ENCODE measurements around the gene SRGN.
A peak's percentile ranks its signal among the peaks of the same experiment; 100 is the strongest.

The SRGN gene

GRCh38 chr10:69088471-69088769, 517 bp downstream of the SRGN start:
- peak overlapping the region; percentile 95 for H3K27ac ChIP-seq (ENCODE audit: low read length)
- peak overlapping the region; percentile 77 for H3K4me3 ChIP-seq (ENCODE audit: low read length)
- peak overlapping the region; percentile 95 for H3K9ac ChIP-seq (ENCODE audit: low read length)
- no peaks in the 10 kb centered on the region for H3K36me3 ChIP-seq (replicated peaks; ENCODE audit: insufficient read depth, low read length)
- peaks cover 29% of the 10 kb centered on the region for H3K4me1 ChIP-seq (ENCODE audit: low read length)
- TF ChIP-seq CTCF (IDR thresholded peaks at IDR 0.05; ENCODE audit: low read length) (no peak), EZH2phosphoT487 (IDR thresholded peaks at IDR 0.05; ENCODE audit: low read length) (no peak), EZH2 (optimal IDR thresholded peaks at IDR 0.05; ENCODE audit: low read depth, low read length) (no peak)
- H3K9me2 ChIP-seq (replicated peaks; ENCODE audit: insufficient read depth, low read length): no peaks in the 10 kb centered on the region
- no peaks in the 10 kb centered on the region for H3K9me3 ChIP-seq (replicated peaks; ENCODE audit: insufficient read depth, low read length)
- peaks cover 53% of the 10 kb centered on the region for H3K79me2 ChIP-seq (ENCODE audit: low read length)
- H3F3A ChIP-seq (ENCODE audit: insufficient read depth, low read length): peaks cover 57% of the 10 kb centered on the region
- no peaks in the 10 kb centered on the region for H3K27me3 ChIP-seq (replicated peaks; ENCODE audit: insufficient read depth, low read length)
- H2AFZ ChIP-seq (ENCODE audit: low read length): no peak overlapping the region
- peak; percentile 41 for DNase-seq
- no peaks in the 10 kb centered on the region for H4K20me1 ChIP-seq (ENCODE audit: insufficient read depth, low read length)
- peak overlapping the region; percentile 97 for H3K4me2 ChIP-seq (ENCODE audit: low read depth, low read length)

GRCh38 chr10:69088801-69089501, 1.0 kb downstream of the SRGN start:
- no peaks in the 10 kb centered on the region for H3K9me2 ChIP-seq (replicated peaks; ENCODE audit: insufficient read depth, low read length)
- H3K36me3 ChIP-seq (replicated peaks; ENCODE audit: insufficient read depth, low read length): no peaks in the 10 kb centered on the region
- peak; percentile 83 for DNase-seq
- H3K79me2 ChIP-seq (ENCODE audit: low read length): peaks cover 58% of the 10 kb centered on the region
- peaks cover 34% of the 10 kb centered on the region for H3K4me1 ChIP-seq (ENCODE audit: low read length)
- peaks cover 4% of the 10 kb centered on the region; the same call in 1 of the 2 replicates for H4K20me1 ChIP-seq (ENCODE audit: insufficient read depth, low read length)
- H3K4me3 ChIP-seq (ENCODE audit: low read length): peak overlapping the region; percentile 77
- H2AFZ ChIP-seq (ENCODE audit: low read length): no peak overlapping the region
- peak overlapping the region; percentile 97 for H3K4me2 ChIP-seq (ENCODE audit: low read depth, low read length)
- peak overlapping the region; percentile 95 for H3K27ac ChIP-seq (ENCODE audit: low read length)
- peaks cover 57% of the 10 kb centered on the region for H3F3A ChIP-seq (ENCODE audit: insufficient read depth, low read length)
- peak overlapping the region; percentile 95 for H3K9ac ChIP-seq (ENCODE audit: low read length)
- H3K27me3 ChIP-seq (replicated peaks; ENCODE audit: insufficient read depth, low read length): no peaks in the 10 kb centered on the region
- no peaks in the 10 kb centered on the region for H3K9me3 ChIP-seq (replicated peaks; ENCODE audit: insufficient read depth, low read length)
- TF ChIP-seq EZH2phosphoT487 (IDR thresholded peaks at IDR 0.05; ENCODE audit: low read length) (no peak), EZH2 (optimal IDR thresholded peaks at IDR 0.05; ENCODE audit: low read depth, low read length) (no peak), CTCF (IDR thresholded peaks at IDR 0.05; ENCODE audit: low read length) (no peak)

- Histone ChIP-seq H3F3A (ENCODE audit: insufficient read depth, low read length) (peaks cover 57% of the 10 kb centered on the region), H4K20me1 (ENCODE audit: insufficient read depth, low read length) (peaks cover 6% of the 10 kb centered on the region; the same call in 1 of the 2 replicates), H3K4me3 (ENCODE audit: low read length) (peak overlapping the region; percentile 77), H2AFZ (ENCODE audit: low read length) (no peak overlapping the region), H3K9me2 (replicated peaks; ENCODE audit: insufficient read depth, low read length) (no peaks in the 10 kb centered on the region), H3K27ac (ENCODE audit: low read length) (peak overlapping the region; percentile 95), H3K4me1 (ENCODE audit: low read length) (peaks cover 35% of the 10 kb centered on the region), H3K4me2 (ENCODE audit: low read depth, low read length) (peak overlapping the region; percentile 97), H3K27me3 (replicated peaks; ENCODE audit: insufficient read depth, low read length) (no peaks in the 10 kb centered on the region), H3K79me2 (ENCODE audit: low read length) (peaks cover 68% of the 10 kb centered on the region), H3K9me3 (replicated peaks; ENCODE audit: insufficient read depth, low read length) (no peaks in the 10 kb centered on the region), H3K36me3 (replicated peaks; ENCODE audit: insufficient read depth, low read length) (no peaks in the 10 kb centered on the region), H3K9ac (ENCODE audit: low read length) (peak overlapping the region; percentile 95)
- TF ChIP-seq CTCF (IDR thresholded peaks at IDR 0.05; ENCODE audit: low read length) (no peak), EZH2phosphoT487 (IDR thresholded peaks at IDR 0.05; ENCODE audit: low read length) (no peak), EZH2 (optimal IDR thresholded peaks at IDR 0.05; ENCODE audit: low read depth, low read length) (no peak)
- DNase-seq: peak; percentile 82
Measured at GRCh38 chr10:69089638-69090599, 2.0 kb downstream of the SRGN start.
